Sigmoid colon (tissue), 4 donors: Measurements from ENCODE around the gene TMEM52.

ENCODE experiments used
- CTCF ChIP-seq, 4 experiments: fragments of 450-650 bp in 3 of 4; fragments of 200-600 bp in 1 of 4; IDR thresholded peaks; one replicate each; pipeline ENCODE4 v1.5.1; 2016 to 2019; ENCODE audit warnings: antibody characterized with exemption in 4 of 4, mild to moderate bottlenecking in 3 of 4, moderate library complexity in 2 of 4
- EP300 ChIP-seq, 4 donors: sonication (generic); formaldehyde crosslinking; IDR thresholded peaks; one replicate each; pipeline ENCODE4 v1.6.1; 2017; ENCODE audit warnings: antibody characterized with exemption in 4 of 4
- POLR2A ChIP-seq, 2 donors: fragments of 450-650 bp; IDR thresholded peaks; one replicate each; pipeline ENCODE4 v1.6.1; 2016; ENCODE audit warnings: antibody characterized with exemption in 2 of 2, mild to moderate bottlenecking in 2 of 2, moderate library complexity in 2 of 2
- POLR2AphosphoS5 ChIP-seq, 4 donors: sonication (generic); formaldehyde crosslinking; IDR thresholded peaks; one replicate each; pipeline ENCODE4 v1.6.1; 2017; ENCODE audit warnings: antibody characterized with exemption in 4 of 4

GRCh38 chr1:1924849-1925248 lies 5.8 kb upstream of the TMEM52 start:
- TF ChIP-seq EP300 (IDR thresholded peaks at IDR 0.05) (no peak), CTCF (IDR thresholded peaks at IDR 0.05) (no peak), POLR2A (IDR thresholded peaks at IDR 0.05) (no peak), POLR2AphosphoS5 (IDR thresholded peaks at IDR 0.05) (no peak)
